Endothelial cell of umbilical vein (primary cell): ENCODE results near the gene AKT3. TPM values are rescaled to one million over a fixed set of nuclear protein-coding genes. Genes with fewer than 3 reads are reported as not detected.

ENCODE experiments used
- BruUV-seq: library from RNA; stranded (reverse); fragments of 400-500 nt; replicated peaks from 2 replicates; lab custom pipeline; 2021; lab: Mats Ljungman, UMichigan
- CTCF ChIA-PET: fragments of 300-600, 350-600 bp; sonication (Branson Sonifier 250); formaldehyde crosslinking; loops from one replicate; lab custom pipeline; 2021; ENCODE audit warnings: antibody characterized with exemption, inconsistent platforms; lab: Charles Lee
- POLR2A ChIA-PET: fragments of 300-600, 350-600 bp; sonication (Branson Sonifier 250); formaldehyde crosslinking; loops from one replicate; lab custom pipeline; 2021; ENCODE audit warnings: antibody characterized with exemption, inconsistent platforms; lab: Charles Lee
- DNase-seq: peaks from one replicate; pipeline ENCODE4 v3.0.0-alpha.2; 2011; ENCODE audit warnings: low read depth, low spot score
- FAIRE-seq: peaks from 2 replicates; lab custom pipeline; 2011; peaks lifted over from hg19 to GRCh38; lab: Jason Lieb, UNC
- H2AFZ ChIP-seq: 2 replicates; pipeline ENCODE4 v1.6.0; 2012; ENCODE audit warnings: low read depth, low read length, control low read depth, inconsistent platforms
- H3K27ac ChIP-seq: 2 replicates; pipeline ENCODE4 v1.5.1; 2011; ENCODE audit warnings: low read depth, mild to moderate bottlenecking, control low read depth, low read length, moderate library complexity; ENCODE audit not compliant: insufficient read depth
- H3K27me3 ChIP-seq, 2 experiments: 2 replicates each; pipeline versions ENCODE4 v1.6.0 to v1.6.1; 2011; ENCODE audit warnings: low read length in 2 of 2, mixed read lengths in 1 of 2; ENCODE audit not compliant: control insufficient read depth in 2 of 2, insufficient read depth in 2 of 2
- H3K36me3 ChIP-seq, 2 experiments: 2 replicates in 1 of 2; 3 replicates in 1 of 2; pipeline ENCODE4 v1.5.1; 2011; ENCODE audit warnings: low read length in 2 of 2, mild to moderate bottlenecking in 1 of 2, moderate library complexity in 1 of 2; ENCODE audit not compliant: control insufficient read depth in 2 of 2, insufficient read depth in 2 of 2; ENCODE audit errors: extremely low read depth in 1 of 2
- H3K4me1 ChIP-seq: 3 replicates; pipeline ENCODE4 v1.5.1; 2011; ENCODE audit warnings: mild to moderate bottlenecking, low read length; ENCODE audit not compliant: control insufficient read depth, insufficient read depth; ENCODE audit errors: extremely low read depth
- H3K4me2 ChIP-seq: 2 replicates; pipeline ENCODE4 v1.6.1; 2011; ENCODE audit warnings: low read length, control low read depth, mixed read lengths; ENCODE audit not compliant: insufficient read depth
- H3K4me3 ChIP-seq, 3 experiments: fragments of 200-600 bp in 1 of 3; sonication (generic), shearing (Covaris generic) in 1 of 3; replicated peaks in 1 of 3; 2 replicates each; pipeline ENCODE4 v1.5.1; 2011 to 2016; ENCODE audit warnings: control low read depth in 3 of 3, low read length in 3 of 3, mild to moderate bottlenecking in 2 of 3, inconsistent platforms in 1 of 3, low read depth in 1 of 3, moderate library complexity in 1 of 3; ENCODE audit not compliant: insufficient read depth in 1 of 3
- H3K79me2 ChIP-seq: 2 replicates; pipeline ENCODE4 v1.6.0; 2012; ENCODE audit warnings: low read length, inconsistent platforms; ENCODE audit not compliant: control insufficient read depth, insufficient read depth
- H3K9ac ChIP-seq: replicated peaks from 2 replicates; pipeline ENCODE3; 2011; ENCODE audit warnings: low read length, control low read depth; ENCODE audit not compliant: insufficient read depth; ENCODE audit errors: extremely low read depth
- H3K9me1 ChIP-seq: replicated peaks from 3 replicates; pipeline ENCODE4 v1.6.0; 2011; ENCODE audit warnings: mild to moderate bottlenecking, low read length; ENCODE audit not compliant: control insufficient read depth, insufficient read depth; ENCODE audit errors: extremely low read depth
- H3K9me3 ChIP-seq: replicated peaks from 2 replicates; pipeline ENCODE4 v1.5.1; 2012; ENCODE audit warnings: low read length, inconsistent platforms; ENCODE audit not compliant: control insufficient read depth, insufficient read depth
- H4K20me1 ChIP-seq: replicated peaks from 2 replicates; pipeline ENCODE3; 2011; ENCODE audit warnings: mild to moderate bottlenecking, low read length; ENCODE audit not compliant: control insufficient read depth, insufficient read depth; ENCODE audit errors: extremely low read depth
- GATA2 ChIP-seq: IDR thresholded peaks from 2 replicates; pipeline ENCODE4 v1.7.0; 2011; ENCODE audit warnings: low read depth, mild to moderate bottlenecking, moderate library complexity, mixed read lengths, low read length; ENCODE audit not compliant: insufficient read length, insufficient read depth
- JUN ChIP-seq: IDR thresholded peaks from 2 replicates; pipeline ENCODE4 v1.6.1; 2011; ENCODE audit warnings: borderline replicate concordance, low read depth; ENCODE audit not compliant: insufficient read length, insufficient read depth
- MYC ChIP-seq: IDR thresholded peaks from one replicate; pipeline ENCODE4 v1.6.1; 2011; ENCODE audit warnings: mild to moderate bottlenecking, low read depth, low read length
- POLR2A ChIP-seq: IDR thresholded peaks from 2 replicates; pipeline ENCODE4 v1.6.1; 2012; ENCODE audit warnings: low read depth, mild to moderate bottlenecking, control low read depth, low read length
- POLR2AphosphoS5 ChIP-seq: IDR thresholded peaks from 2 replicates; pipeline ENCODE4 v1.6.1; 2012; ENCODE audit warnings: low read depth, mild to moderate bottlenecking, control low read depth, low read length, moderate library complexity; ENCODE audit not compliant: insufficient read depth
- dilution Hi-C: fragments of 300-500 bp; cut with MboI; formaldehyde crosslinking; loops from one replicate; pipeline ENCODE4 v1.15.0; 2019; ENCODE audit warnings: low sequenced_read_pairs; ENCODE audit not compliant: extremely low pct_ligation_motif_present
- intact Hi-C: fragments of 100-400 bp; cut with micrococcal nuclease; formaldehyde crosslinking; loops from one replicate; pipeline ENCODE4 v1.10.0; 2022
- polyA plus RNA-seq, 4 experiments: library from polyadenylated mRNA; depleted of rRNA in 3 of 4; stranded (reverse) in 3 of 4; unstranded in 1 of 4; fragments of >200 nt; gene quantifications; 2 replicates each; pipeline versions ENCODE4 v1.2.1 to v1.2.3, GENCODE V29; 2011 to 2012; ENCODE audit warnings: missing spikeins in 1 of 4
- total RNA-seq: library from RNA; stranded (reverse); gene quantifications from 2 replicates; pipeline ENCODE4 v1.2.3, GENCODE V29; 2021
- TF ChIP-seq, protein P1 (sequence below): IDR thresholded peaks from 2 replicates; pipeline ENCODE4 v1.6.1; 2011; ENCODE audit not compliant: insufficient read depth, insufficient read length
- TF ChIP-seq, protein P2 (sequence below), 2 donors: IDR thresholded peaks; 1 replicate in 1 of 2; 2 replicates in 1 of 2; pipeline ENCODE4 v1.5.1; 2011; ENCODE audit warnings: low read length in 2 of 2, mild to moderate bottlenecking in 2 of 2, moderate library complexity in 2 of 2, control low read depth in 1 of 2, inconsistent platforms in 1 of 2, low read depth in 1 of 2; ENCODE audit not compliant: insufficient read depth in 1 of 2; ENCODE audit errors: extremely low read depth in 1 of 2

AKT3 gene
- total and polyA plus RNA-seq, 2 donors (not counting 3 experiments of a cell fraction or from before 2014, with no cell fraction given) = 20.6 to 97.1 TPM

DNA sequence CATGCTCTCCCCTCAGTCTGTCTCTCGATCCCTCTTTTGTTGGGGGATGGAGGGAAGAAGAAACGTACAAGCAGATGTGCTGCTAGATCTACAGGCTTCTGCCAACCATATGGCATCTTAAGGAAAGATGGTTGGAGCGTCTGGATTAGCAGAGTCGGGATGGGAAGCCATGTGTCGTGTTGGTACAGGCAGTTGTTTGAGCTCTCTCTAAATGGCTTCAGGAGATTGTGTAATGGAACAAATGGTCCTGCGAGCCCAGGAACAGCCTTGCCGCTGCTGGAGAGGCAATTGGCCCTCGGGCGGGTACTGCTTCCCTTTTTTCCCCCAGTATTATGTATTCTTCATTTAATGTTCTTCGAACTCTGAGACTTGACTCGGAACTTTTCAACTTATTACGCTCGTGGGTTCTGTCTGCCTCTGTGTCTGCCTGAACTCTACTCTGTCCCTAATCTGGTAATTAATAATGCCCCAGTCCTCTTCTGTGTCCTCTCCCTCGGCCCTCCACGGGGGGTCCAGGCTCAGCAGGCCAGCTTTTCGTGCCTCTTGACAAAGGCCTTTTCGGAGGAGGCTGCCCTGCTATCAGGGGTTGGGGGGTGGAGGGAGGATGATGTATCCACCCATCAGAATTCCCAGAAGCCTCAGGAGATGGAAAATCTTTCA is 378.9 kb downstream of the AKT3 start:
- TF ChIP-seq GATA2 = no peak
- TF ChIP-seq POLR2A = no peak
- TF ChIP-seq, protein P1, sequence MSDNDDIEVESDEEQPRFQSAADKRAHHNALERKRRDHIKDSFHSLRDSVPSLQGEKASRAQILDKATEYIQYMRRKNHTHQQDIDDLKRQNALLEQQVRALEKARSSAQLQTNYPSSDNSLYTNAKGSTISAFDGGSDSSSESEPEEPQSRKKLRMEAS = no peak
- TF ChIP-seq POLR2AphosphoS5 = no peak
- TF ChIP-seq JUN = no peak
- TF ChIP-seq MYC = no peak
- TF ChIP-seq, protein P2, sequence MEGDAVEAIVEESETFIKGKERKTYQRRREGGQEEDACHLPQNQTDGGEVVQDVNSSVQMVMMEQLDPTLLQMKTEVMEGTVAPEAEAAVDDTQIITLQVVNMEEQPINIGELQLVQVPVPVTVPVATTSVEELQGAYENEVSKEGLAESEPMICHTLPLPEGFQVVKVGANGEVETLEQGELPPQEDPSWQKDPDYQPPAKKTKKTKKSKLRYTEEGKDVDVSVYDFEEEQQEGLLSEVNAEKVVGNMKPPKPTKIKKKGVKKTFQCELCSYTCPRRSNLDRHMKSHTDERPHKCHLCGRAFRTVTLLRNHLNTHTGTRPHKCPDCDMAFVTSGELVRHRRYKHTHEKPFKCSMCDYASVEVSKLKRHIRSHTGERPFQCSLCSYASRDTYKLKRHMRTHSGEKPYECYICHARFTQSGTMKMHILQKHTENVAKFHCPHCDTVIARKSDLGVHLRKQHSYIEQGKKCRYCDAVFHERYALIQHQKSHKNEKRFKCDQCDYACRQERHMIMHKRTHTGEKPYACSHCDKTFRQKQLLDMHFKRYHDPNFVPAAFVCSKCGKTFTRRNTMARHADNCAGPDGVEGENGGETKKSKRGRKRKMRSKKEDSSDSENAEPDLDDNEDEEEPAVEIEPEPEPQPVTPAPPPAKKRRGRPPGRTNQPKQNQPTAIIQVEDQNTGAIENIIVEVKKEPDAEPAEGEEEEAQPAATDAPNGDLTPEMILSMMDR (IDR thresholded peaks at IDR 0.05; ENCODE audit: extremely low read depth in 1 of 2, insufficient read depth in 1 of 2, low read depth in 1 of 2, low read length in 2 of 2) = no peak
- H3K36me3 ChIP-seq = no peaks in the 10 kb centered on the region
- H3K4me2 ChIP-seq = no peak overlapping the region
- H3K4me1 ChIP-seq = peaks cover 18% of the 10 kb centered on the region
- dilution Hi-C loops = no loop called here
- CTCF ChIA-PET = interaction anchor here (1.3 kb wide), 1 partner anchor 127 kb away, joined by 3 read pairs; no protein-coding TSS in a partner anchor
- POLR2A ChIA-PET = no interaction called here
- no TSS peak for BruUV-seq
- no peaks in the 10 kb centered on the region for H3K27me3 ChIP-seq
- no peaks in the 10 kb centered on the region for H4K20me1 ChIP-seq
- no peaks in the 10 kb centered on the region for H3K9me3 ChIP-seq
- intact Hi-C loops = no loop called here
- no peak for DNase-seq
- H3K9ac ChIP-seq = no peak overlapping the region
- no peak overlapping the region for H2AFZ ChIP-seq
- no peak overlapping the region for H3K27ac ChIP-seq
- no peak for FAIRE-seq
- no peaks in the 10 kb centered on the region for H3K79me2 ChIP-seq
- no peak overlapping the region for H3K4me3 ChIP-seq
- H3K9me1 ChIP-seq = no peaks in the 10 kb centered on the region
